Progenitor cell of endocrine pancreas (in vitro differentiated cells): Measurements from ENCODE around the gene RIF1. TPM values are rescaled to one million over a fixed set of nuclear protein-coding genes. Genes with fewer than 3 reads are reported as not detected.

ENCODE experiments used
- DNase-seq: peaks from one replicate; pipeline ENCODE4 v3.0.0; 2021; ENCODE audit warnings: low spot score; ENCODE audit not compliant: unreplicated experiment
- H3K27ac Mint-ChIP-seq: 2 replicates; pipeline ENCODE4 v1.8.0; 2021; ENCODE audit warnings: mild to moderate bottlenecking, moderate library complexity, mixed read lengths
- H3K27me3 Mint-ChIP-seq: 2 replicates; pipeline ENCODE4 v1.8.0; 2021; ENCODE audit warnings: mixed read lengths
- H3K36me3 Mint-ChIP-seq: 2 replicates; pipeline ENCODE4 v1.8.0; 2022; ENCODE audit warnings: mixed read lengths; ENCODE audit not compliant: insufficient read depth
- H3K4me1 Mint-ChIP-seq: 2 replicates; pipeline ENCODE4 v1.8.0; 2021; ENCODE audit warnings: low read depth, mixed read lengths
- H3K4me3 Mint-ChIP-seq: 2 replicates; pipeline ENCODE4 v1.8.0; 2021; ENCODE audit warnings: low read depth, mild to moderate bottlenecking, moderate library complexity, mixed read lengths
- H3K9me3 Mint-ChIP-seq: 2 replicates; pipeline ENCODE4 v1.8.0; 2021; ENCODE audit warnings: low read depth, mixed read lengths
- total RNA-seq: library from RNA; stranded (reverse); gene quantifications from 2 replicates; pipeline ENCODE4 v1.2.1, GENCODE V29; 2021
- TF ChIP-seq, protein P1 (sequence below): fragments of 200-600 bp; sonication (generic); IDR thresholded peaks from one replicate; pipeline ENCODE4 v1.5.0; 2021; ENCODE audit warnings: antibody characterized with exemption, mild to moderate bottlenecking; ENCODE audit not compliant: unreplicated experiment

RIF1 gene
- total RNA-seq, 1 donor from 2014 or later, result 54.4 TPM

GRCh38 chr2:151484100-151484499 is 74.4 kb downstream of the RIF1 start:
- no peaks in the 10 kb centered on the region for H3K4me1 Mint-ChIP-seq

DNA sequence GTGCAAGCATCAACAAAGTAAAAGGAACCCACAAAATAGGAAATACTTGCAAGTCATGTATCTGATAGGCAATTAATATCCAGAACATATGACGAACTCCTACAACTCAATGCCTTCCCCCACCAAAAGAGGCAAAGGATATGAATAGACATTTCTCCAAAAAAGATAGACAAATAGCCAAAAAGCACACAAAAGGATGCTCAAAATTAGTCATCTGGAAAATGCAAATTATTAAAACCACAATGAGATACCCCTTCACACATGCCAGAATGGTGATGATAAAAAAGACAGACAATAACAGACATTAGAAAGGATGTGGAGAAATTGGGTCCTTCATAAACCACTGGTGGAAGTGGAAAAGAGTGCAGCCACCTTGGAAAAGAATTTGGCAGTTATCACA is 76.4 kb downstream of the RIF1 start:
- Mint-ChIP-seq H3K36me3 (peaks cover 12% of the 10 kb centered on the region), H3K4me3 (no peak overlapping the region), H3K4me1 (no peaks in the 10 kb centered on the region), H3K9me3 (no peaks in the 10 kb centered on the region), H3K27ac (no peak overlapping the region), H3K27me3 (no peaks in the 10 kb centered on the region)
- no peak for DNase-seq
- TF ChIP-seq, protein P1, sequence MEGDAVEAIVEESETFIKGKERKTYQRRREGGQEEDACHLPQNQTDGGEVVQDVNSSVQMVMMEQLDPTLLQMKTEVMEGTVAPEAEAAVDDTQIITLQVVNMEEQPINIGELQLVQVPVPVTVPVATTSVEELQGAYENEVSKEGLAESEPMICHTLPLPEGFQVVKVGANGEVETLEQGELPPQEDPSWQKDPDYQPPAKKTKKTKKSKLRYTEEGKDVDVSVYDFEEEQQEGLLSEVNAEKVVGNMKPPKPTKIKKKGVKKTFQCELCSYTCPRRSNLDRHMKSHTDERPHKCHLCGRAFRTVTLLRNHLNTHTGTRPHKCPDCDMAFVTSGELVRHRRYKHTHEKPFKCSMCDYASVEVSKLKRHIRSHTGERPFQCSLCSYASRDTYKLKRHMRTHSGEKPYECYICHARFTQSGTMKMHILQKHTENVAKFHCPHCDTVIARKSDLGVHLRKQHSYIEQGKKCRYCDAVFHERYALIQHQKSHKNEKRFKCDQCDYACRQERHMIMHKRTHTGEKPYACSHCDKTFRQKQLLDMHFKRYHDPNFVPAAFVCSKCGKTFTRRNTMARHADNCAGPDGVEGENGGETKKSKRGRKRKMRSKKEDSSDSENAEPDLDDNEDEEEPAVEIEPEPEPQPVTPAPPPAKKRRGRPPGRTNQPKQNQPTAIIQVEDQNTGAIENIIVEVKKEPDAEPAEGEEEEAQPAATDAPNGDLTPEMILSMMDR, result no peak

More at GRCh38 chr2:151484100-151484499, 74.4 kb downstream of the RIF1 start:
- Mint-ChIP-seq H3K27ac (no peak overlapping the region), H3K36me3 (peaks cover 12% of the 10 kb centered on the region), H3K27me3 (no peaks in the 10 kb centered on the region), H3K9me3 (no peaks in the 10 kb centered on the region), H3K4me3 (no peak overlapping the region)
- TF ChIP-seq, protein P1, result no peak
- no peak for DNase-seq

GRCh38 chr2:151490276-151490675 is 80.6 kb downstream of the RIF1 start:
- TF ChIP-seq, protein P1, result no peak
- Mint-ChIP-seq H3K27ac (no peak overlapping the region), H3K4me1 (no peaks in the 10 kb centered on the region), H3K4me3 (no peak overlapping the region), H3K27me3 (no peaks in the 10 kb centered on the region), H3K36me3 (peaks cover 3% of the 10 kb centered on the region), H3K9me3 (no peaks in the 10 kb centered on the region)
- DNase-seq, result no peak

DNA sequence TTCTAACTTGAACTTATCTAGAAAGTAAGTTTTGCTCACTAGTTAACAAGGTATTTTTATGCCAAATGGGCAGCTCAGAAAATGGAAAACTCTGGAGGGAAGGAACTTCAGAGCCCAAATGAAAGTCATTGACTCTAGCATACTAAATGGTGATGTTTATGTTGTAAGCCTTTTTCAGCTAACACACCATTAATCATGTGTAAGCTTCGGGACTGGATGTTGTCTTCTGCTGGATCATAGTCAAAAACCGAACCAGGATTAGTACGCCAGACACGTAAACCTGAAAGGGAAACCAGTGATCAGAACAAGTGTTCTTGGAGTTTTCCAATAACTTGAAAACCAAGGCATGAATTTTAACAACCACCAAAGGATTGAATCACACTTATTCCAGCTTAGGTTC is 81.8 kb downstream of the RIF1 start:
- DNase-seq, result no peak
- no peak overlapping the region for H3K4me3 Mint-ChIP-seq
- peaks cover 3% of the 10 kb centered on the region for H3K36me3 Mint-ChIP-seq
- no peaks in the 10 kb centered on the region for H3K4me1 Mint-ChIP-seq
- H3K27me3 Mint-ChIP-seq, result no peaks in the 10 kb centered on the region
- no peaks in the 10 kb centered on the region for H3K9me3 Mint-ChIP-seq
- TF ChIP-seq, protein P1, result no peak
- no peak overlapping the region for H3K27ac Mint-ChIP-seq

DNA sequence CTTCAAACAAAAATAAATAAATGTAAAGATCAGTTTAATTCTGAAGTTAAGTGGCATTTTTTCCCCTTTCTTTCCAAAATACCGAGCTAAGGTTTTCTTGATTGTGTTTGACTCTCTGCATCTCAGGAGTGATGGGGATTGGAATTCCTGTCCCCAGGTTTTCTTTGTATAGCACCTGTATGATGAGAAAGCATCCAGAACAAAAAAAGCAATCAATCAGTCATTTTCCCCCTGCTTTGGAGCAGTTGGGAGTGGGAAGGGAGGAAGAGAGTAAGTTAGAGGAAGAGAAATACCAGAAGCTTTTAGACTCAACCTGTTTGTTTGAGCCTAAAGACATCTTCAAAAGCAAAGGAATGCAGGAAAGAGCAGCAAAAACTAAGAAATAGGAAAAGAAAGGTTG is 88.5 kb downstream of the RIF1 start:
- Mint-ChIP-seq H3K4me1 (peaks cover 10% of the 10 kb centered on the region), H3K27ac (no peak overlapping the region), H3K36me3 (peaks cover 1% of the 10 kb centered on the region), H3K4me3 (no peak overlapping the region), H3K27me3 (no peaks in the 10 kb centered on the region), H3K9me3 (no peaks in the 10 kb centered on the region)
- no peak for DNase-seq
- TF ChIP-seq, protein P1, result no peak
